ENCODE results near the gene PLEKHG4. TPM values are rescaled to one million over a fixed set of nuclear protein-coding genes. Genes with fewer than 3 reads are reported as not detected.

PLEKHG4 gene
- total and polyA plus RNA-seq, 10 of the 15 experiments (the other 5 are each of a cell fraction or from before 2014, with no cell fraction given) = 0.14 to 2.6 (median 0.99) TPM

DNA sequence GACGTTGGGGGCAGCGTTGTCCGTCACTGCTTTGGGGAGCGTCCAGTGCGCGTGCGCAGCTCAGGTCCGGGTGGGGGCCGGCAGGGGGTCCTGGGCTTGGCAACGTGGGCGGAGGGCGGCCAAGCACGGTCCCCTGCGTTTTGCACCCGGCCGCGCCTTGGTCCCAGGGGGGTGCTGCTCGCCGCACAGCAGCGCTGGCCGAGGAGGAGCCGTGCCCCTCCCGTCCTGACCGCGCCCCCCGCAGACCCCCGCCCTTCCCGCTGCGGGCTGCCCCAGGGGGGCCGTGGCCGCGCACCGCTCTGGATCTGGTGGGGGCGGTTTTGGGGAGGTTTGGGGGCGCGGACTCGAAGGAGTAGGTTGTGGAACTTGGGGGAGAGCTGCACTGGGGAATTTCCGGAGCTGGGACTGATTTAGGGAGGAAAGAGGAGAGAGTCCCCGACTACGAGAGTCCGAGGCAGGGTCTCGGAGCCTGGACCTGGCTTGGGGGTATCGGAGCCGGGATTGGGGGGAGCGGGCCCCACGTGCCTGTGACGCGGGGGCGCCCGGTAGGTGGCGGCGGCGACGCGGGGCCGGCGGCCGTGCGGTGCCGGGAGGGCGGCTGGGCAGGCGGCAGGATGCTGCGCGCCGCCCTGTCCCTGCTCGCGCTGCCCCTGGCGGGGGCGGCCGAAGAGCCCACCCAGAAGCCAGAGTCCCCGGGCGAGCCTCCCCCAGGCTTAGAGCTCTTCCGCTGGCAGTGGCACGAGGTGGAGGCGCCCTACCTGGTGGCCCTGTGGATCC, 30.7 kb upstream of the PLEKHG4 start, which contains the start of gene SLC9A5 (continued):
- TF ChIP-seq NKRF (conservative IDR thresholded peaks at IDR 0.05) = peak; percentile 57; the same call in 1 of the 2 replicates
- TF ChIP-seq ZBTB4 (CRISPR knock-in tag; IDR thresholded peaks at IDR 0.05) = no peak
